ENCODE measurements around the gene TXNDC9.
"Not testable (repeated sequence)": the region's sequence is repeated elsewhere in the genome, so short reads cannot be mapped to it uniquely, and the experiment has no call there.

Gene TXNDC9

GRCh38 chr2:99346218-99346617 lies 10.1 kb upstream of the TXNDC9 start:
- TF ChIP-seq, protein P1, sequence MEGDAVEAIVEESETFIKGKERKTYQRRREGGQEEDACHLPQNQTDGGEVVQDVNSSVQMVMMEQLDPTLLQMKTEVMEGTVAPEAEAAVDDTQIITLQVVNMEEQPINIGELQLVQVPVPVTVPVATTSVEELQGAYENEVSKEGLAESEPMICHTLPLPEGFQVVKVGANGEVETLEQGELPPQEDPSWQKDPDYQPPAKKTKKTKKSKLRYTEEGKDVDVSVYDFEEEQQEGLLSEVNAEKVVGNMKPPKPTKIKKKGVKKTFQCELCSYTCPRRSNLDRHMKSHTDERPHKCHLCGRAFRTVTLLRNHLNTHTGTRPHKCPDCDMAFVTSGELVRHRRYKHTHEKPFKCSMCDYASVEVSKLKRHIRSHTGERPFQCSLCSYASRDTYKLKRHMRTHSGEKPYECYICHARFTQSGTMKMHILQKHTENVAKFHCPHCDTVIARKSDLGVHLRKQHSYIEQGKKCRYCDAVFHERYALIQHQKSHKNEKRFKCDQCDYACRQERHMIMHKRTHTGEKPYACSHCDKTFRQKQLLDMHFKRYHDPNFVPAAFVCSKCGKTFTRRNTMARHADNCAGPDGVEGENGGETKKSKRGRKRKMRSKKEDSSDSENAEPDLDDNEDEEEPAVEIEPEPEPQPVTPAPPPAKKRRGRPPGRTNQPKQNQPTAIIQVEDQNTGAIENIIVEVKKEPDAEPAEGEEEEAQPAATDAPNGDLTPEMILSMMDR (IDR thresholded peaks at IDR 0.05; ENCODE audit: control insufficient read depth, insufficient read depth, low read depth, low read length, missing control alignments), result no peak

DNA sequence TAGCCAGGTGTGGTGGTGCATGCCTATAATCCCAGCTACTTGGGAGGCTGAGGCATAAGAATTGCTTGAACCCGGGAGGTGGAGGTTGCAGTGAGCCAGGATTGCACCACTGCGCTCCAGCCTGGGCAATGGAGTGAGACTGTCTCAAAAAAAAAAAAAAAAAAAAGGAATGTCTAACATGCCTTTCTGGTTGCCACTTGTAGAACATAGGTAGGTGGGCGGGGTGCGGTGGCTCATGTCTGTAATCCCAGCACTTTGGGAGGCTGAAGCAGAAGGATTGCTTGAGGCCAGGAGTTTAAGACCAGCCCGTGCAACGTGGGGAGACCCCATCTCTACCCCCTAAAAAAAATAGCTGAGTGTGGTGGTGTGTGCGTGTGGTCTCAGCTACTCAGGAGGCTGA lies 9.3 kb upstream of the TXNDC9 start:
- DNase-seq (ENCODE audit: low read depth); H3K4me3 ChIP-seq (ENCODE audit: control insufficient read depth, low read depth, low read length): not testable (repeated sequence)

More at GRCh38 chr2:99346218-99346617, 10.1 kb upstream of the TXNDC9 start:
- DNase-seq (ENCODE audit: low read depth), result no peak
- H3K4me3 ChIP-seq (ENCODE audit: control insufficient read depth, low read depth, low read length), result no peak overlapping the region

- TF ChIP-seq, protein P1 (IDR thresholded peaks at IDR 0.05; ENCODE audit: control insufficient read depth, insufficient read depth, low read depth, low read length, missing control alignments), result no peak
- no peak overlapping the region for H3K4me3 ChIP-seq (ENCODE audit: control insufficient read depth, low read depth, low read length)
- no peak for DNase-seq (ENCODE audit: low read depth)
Measured at GRCh38 chr2:99342536-99342935, 6.4 kb upstream of the TXNDC9 start.

DNA sequence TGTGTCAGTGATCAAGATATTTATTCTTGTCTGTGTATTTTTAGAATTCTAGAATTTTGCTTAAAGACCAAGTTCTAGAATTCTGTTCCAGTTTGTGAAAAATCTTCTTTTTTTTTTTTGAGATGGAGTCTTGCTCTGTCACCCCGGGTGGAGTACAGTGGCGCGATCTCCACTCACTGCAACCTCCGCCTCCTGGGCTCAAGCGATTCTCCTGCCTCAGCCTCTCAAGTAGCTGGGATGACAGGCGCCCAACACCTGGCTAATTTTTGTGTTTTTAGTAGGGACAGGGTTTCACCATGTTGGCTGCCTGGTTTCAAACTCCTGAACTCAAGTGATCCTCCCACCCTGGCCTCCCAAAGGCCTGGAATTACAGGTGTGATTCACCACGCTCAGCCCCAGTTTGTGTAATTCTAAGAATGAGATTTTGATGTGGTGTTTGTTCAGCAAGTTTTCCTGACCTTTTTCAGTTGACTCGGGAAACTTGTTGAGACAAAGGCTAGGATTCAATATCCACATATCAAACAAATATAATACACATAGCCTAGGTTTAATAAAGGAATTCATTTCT lies 4.6 kb upstream of the TXNDC9 start:
- no peak overlapping the region for H3K4me3 ChIP-seq (ENCODE audit: control insufficient read depth, low read depth, low read length)
- TF ChIP-seq, protein P1 (IDR thresholded peaks at IDR 0.05; ENCODE audit: control insufficient read depth, insufficient read depth, low read depth, low read length, missing control alignments), result no peak
- no peak for DNase-seq (ENCODE audit: low read depth)

GRCh38 chr2:99338029-99338585 lies 2.0 kb upstream of the TXNDC9 start:
- TF ChIP-seq, protein P1 (IDR thresholded peaks at IDR 0.05; ENCODE audit: control insufficient read depth, insufficient read depth, low read depth, low read length, missing control alignments), result no peak

DNA sequence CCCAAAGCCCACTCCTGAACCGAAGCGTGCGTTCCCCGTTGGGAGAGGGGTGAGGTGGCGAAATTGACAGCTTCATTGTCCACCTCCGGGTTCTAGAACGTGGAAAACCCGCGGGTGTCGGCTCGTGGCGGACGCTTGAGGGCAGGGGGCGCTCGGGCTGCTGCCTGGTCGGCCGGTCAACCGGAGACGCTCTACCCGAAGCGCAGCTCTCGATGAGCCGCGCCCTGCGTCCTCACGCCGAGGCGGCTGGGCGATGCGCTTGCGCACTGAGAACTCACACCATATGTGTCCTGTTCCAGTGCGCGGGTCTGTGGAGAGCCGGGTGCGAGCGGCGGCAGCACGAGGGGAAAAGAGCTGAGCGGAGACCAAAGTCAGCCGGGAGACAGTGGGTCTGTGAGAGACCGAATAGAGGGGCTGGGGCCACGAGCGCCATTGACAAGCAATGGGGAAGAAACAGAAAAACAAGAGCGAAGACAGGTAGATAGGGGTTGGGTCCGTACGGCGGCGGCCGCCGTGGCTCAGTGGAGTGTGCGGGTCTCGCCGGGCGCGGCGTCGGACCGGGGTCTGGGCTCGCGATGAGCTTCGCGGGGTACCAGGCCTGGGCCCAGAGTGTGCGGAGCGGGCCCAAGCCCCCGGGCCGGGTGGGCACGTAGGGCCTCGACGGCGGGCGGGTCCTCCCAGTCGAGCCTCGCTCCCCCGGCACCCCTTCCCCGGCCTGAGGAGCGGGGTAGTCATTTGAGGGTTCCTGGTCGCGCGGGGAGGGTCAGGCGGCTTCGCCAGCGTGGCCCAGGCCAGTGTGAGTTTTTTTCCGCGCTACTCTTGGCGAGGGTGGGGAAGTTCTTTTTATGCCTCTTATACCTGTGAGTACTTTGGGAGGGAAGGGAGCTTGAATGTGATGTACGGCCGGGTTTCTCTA lies 1.2 kb upstream of the TXNDC9 start, which contains the start of gene EIF5B:
EIF5B (plus strand) TSS at position 277 of the 916 bp plus-strand sequence; CDS start at position 443, 166 bp downstream.
- TF ChIP-seq, protein P1 (IDR thresholded peaks at IDR 0.05; ENCODE audit: control insufficient read depth, insufficient read depth, low read depth, low read length, missing control alignments), result peak; percentile 70
- peak; percentile 76 for DNase-seq (ENCODE audit: low read depth)
- peak within 1 kb of the TSS; percentile 99 for H3K4me3 ChIP-seq (ENCODE audit: control insufficient read depth, low read depth, low read length)

More at GRCh38 chr2:99338029-99338585, 2.0 kb upstream of the TXNDC9 start:
- H3K4me3 ChIP-seq (ENCODE audit: control insufficient read depth, low read depth, low read length), result peak overlapping the region; percentile 99
- DNase-seq (ENCODE audit: low read depth), result no peak

DNA sequence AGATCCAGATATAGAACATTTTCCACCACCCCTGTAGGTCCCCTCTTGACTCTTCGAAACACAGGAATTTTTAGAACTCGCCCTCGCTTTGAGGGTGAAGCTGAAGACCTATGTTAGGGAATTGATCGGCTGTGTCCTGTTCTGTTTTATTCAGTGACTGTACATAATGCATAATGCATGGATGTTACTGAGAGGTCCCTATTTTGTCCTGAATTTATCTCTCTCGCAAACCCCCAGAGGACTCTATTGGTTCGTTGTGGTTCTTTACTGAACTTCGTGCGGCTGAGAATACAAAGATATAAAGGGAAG lies 625 bp upstream of the TXNDC9 start:
- DNase-seq (ENCODE audit: low read depth), result no peak
- H3K4me3 ChIP-seq (ENCODE audit: control insufficient read depth, low read depth, low read length), result peak overlapping the region; percentile 99
- TF ChIP-seq, protein P1 (IDR thresholded peaks at IDR 0.05; ENCODE audit: control insufficient read depth, insufficient read depth, low read depth, low read length, missing control alignments), result no peak

Measured in AG09309 (cell line).